Ovary (tissue), 3 donors: ENCODE measurements around the gene FAAH.

Experiments
- CTCF ChIP-seq, 3 donors: fragments of 450-650 bp in 2 of 3; fragments of 200-600 bp in 1 of 3; IDR thresholded peaks; one replicate each; pipeline versions ENCODE4 v1.5.1 to v1.8.0; 2016 to 2022; ENCODE audit warnings: antibody characterized with exemption in 3 of 3, mild to moderate bottlenecking in 1 of 3
- EP300 ChIP-seq: sonication (generic); formaldehyde crosslinking; IDR thresholded peaks from one replicate; pipeline ENCODE4 v1.6.1; 2017; ENCODE audit warnings: antibody characterized with exemption
- POLR2A ChIP-seq: fragments of 450-650 bp; IDR thresholded peaks from one replicate; pipeline ENCODE4 v1.6.1; 2017; ENCODE audit warnings: antibody characterized with exemption, mild to moderate bottlenecking, moderate library complexity
- donor health status: DM: no; HTN: no; CAD: no.

- TF ChIP-seq CTCF (IDR thresholded peaks at IDR 0.05) (no peak), POLR2A (no peak), EP300 (no peak)
Observed at GRCh38 chr1:46438346-46438745, 44.2 kb downstream of the FAAH start.
